Measurements from ENCODE around the gene MIEF1. TPM values are rescaled to one million over a fixed set of nuclear protein-coding genes. Genes with fewer than 3 reads are reported as not detected.

The MIEF1 gene
- total RNA-seq, 2 donors from 2014 or later, result 14.4 to 22.1 TPM

DNA sequence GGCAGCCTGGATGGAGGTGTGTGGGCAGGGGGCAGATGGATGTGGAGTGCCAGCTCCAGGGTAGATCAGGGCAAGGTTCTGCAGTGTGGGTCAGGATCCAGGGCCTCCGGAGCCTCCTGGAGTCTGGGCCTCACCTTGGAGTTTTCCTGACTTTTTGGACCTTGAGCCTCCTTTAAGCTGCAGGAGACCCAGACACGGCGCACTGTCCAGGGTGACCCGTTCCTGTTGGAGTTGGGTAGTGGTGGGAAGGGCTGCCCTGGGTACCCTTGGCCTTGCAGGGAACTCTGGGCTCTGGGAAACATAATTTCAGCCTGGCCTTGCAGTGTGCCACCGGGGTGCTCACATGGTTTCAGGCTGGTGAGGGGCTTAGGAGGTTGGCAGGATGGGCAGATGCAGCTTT is 28.2 kb upstream of the MIEF1 start:
- TF ChIP-seq, protein P1, sequence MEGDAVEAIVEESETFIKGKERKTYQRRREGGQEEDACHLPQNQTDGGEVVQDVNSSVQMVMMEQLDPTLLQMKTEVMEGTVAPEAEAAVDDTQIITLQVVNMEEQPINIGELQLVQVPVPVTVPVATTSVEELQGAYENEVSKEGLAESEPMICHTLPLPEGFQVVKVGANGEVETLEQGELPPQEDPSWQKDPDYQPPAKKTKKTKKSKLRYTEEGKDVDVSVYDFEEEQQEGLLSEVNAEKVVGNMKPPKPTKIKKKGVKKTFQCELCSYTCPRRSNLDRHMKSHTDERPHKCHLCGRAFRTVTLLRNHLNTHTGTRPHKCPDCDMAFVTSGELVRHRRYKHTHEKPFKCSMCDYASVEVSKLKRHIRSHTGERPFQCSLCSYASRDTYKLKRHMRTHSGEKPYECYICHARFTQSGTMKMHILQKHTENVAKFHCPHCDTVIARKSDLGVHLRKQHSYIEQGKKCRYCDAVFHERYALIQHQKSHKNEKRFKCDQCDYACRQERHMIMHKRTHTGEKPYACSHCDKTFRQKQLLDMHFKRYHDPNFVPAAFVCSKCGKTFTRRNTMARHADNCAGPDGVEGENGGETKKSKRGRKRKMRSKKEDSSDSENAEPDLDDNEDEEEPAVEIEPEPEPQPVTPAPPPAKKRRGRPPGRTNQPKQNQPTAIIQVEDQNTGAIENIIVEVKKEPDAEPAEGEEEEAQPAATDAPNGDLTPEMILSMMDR (IDR thresholded peaks at IDR 0.05), result no peak
- H3K36me3 ChIP-seq, result no peaks in the 10 kb centered on the region
- peak overlapping the region in 1 of 2 donors; percentile 7 for H3K27ac ChIP-seq

DNA sequence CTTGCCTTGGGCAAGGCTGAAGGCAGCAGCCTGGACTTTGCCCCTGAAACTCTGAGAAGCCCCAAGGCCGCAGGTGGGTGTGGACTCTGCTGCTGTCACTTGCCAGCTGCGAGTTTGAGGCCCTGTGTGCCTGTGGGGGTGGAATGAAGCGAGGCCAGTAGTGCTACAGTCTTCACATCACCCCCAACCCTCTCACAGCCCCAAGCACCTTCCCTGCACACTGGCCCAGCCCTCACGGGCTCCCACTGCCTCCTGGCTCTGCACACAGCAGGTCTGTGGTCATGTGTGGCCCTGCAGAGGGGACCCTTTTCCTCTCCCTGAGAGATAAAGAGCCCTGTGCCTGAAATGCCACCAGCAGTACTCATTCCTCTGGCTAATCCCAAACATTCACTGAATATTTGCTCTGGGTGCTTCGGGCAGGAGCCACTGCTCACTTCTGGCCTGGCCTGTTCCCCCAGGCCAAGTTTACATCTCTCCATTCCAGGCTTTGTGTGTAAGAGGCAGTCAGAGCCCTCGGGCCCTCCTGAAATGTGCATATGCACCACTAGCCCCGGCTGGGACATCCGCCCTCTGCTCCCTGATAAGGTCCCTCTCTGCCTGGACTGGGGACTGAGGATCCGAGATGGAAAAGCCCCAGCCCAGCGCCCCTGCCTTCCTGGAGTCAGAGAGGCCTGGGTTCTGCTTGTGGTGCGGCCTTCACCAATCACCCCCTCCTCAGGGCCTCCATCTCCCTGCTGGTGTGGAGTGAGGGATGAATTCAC is 27.6 kb upstream of the MIEF1 start:
- TF ChIP-seq, protein P1 (IDR thresholded peaks at IDR 0.05), result no peak
- Histone ChIP-seq H3K4me1 (peaks cover 0 to 59% of the 10 kb centered on the region in 2 donors), H3K27ac (peak overlapping the region in 1 of 2 donors; percentile 7), H3K4me3 (no peak overlapping the region), H3K9me3 (no peaks in the 10 kb centered on the region), H3K27me3 (no peaks in the 10 kb centered on the region), H3K36me3 (no peaks in the 10 kb centered on the region)
- no peak for DNase-seq (ENCODE audit: low spot score)

More for the DNA sequence above, 28.2 kb upstream of the MIEF1 start:
- no peak for DNase-seq (ENCODE audit: low spot score)
- H3K9me3 ChIP-seq, result no peaks in the 10 kb centered on the region
- no peak overlapping the region for H3K4me3 ChIP-seq
- no peaks in the 10 kb centered on the region for H3K27me3 ChIP-seq
- H3K4me1 ChIP-seq, result peaks cover 0 to 62% of the 10 kb centered on the region in 2 donors

DNA sequence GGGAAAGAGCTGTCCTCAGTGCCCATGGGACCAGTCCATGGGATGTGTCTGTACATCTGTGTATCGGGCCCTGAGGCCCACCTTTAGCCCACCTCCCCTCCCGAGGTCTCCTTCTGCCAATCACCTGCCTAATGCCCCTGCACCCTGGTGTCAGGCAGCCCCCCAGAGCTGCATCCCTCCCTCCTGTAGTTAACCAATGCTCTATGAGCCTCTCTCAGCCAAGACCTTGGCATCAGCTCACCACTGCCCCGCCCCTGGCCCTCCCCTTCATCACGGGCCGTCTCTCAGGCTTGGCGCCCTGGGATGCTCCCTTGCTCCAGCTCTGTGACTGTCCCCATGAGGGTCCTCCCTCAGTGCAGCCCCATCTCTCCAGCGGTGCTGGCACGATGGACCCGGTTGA is 26.8 kb upstream of the MIEF1 start:
- peaks cover 0 to 51% of the 10 kb centered on the region in 2 donors for H3K4me1 ChIP-seq
- no peaks in the 10 kb centered on the region for H3K27me3 ChIP-seq
- no peak for DNase-seq (ENCODE audit: low spot score)
- no peak overlapping the region for H3K4me3 ChIP-seq
- TF ChIP-seq, protein P1 (IDR thresholded peaks at IDR 0.05), result no peak
- H3K27ac ChIP-seq, result peak overlapping the region in 1 of 2 donors; percentile 7
- no peaks in the 10 kb centered on the region for H3K9me3 ChIP-seq
- H3K36me3 ChIP-seq, result no peaks in the 10 kb centered on the region

DNA sequence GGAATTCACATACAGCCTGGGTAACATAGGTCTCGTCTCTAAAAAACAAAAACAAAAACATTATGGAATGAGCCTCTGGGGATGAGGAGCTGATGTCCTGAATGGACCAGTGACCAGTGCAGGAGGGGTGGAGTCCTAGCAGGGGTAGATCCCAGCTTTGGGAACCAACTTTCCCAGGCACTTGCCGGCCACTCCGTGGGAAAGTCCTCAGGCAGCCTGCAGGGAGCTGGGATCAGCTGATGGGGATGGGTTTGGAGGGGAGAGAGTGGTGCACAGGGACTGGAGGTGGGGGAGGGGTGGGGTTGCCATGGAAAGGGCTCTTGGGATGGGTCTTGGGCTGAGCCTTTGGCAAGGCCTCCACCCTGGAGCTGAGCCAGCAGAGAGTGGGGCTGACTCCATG is 26.2 kb upstream of the MIEF1 start:
- Histone ChIP-seq H3K9me3 (no peaks in the 10 kb centered on the region), H3K4me3 (no peak overlapping the region), H3K4me1 (peaks cover 0 to 46% of the 10 kb centered on the region in 2 donors), H3K36me3 (no peaks in the 10 kb centered on the region), H3K27me3 (no peaks in the 10 kb centered on the region), H3K27ac (no peak overlapping the region)
- DNase-seq (ENCODE audit: low spot score), result no peak
- TF ChIP-seq, protein P1 (IDR thresholded peaks at IDR 0.05), result no peak

DNA sequence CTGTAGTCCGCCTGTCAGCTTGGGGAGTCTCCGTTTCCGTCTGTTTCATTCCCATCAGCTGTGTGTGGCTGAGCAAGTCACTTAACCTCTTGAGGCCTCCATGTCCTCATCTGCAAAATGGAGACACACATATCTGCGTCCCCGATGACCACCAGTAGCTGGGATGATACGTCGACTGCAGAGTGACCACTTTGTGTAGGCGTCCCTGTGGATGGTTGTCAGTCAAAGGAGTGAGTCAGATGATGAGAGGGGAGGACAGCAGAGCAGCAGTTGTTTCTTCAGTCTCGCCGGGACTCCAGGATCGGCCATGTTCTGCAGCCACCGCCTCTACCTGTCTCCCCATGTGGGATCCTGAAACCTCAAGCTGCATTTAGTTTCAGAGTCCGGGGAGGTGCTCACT is 25.4 kb upstream of the MIEF1 start:
- TF ChIP-seq, protein P1 (IDR thresholded peaks at IDR 0.05), result no peak
- DNase-seq (ENCODE audit: low spot score), result no peak
- Histone ChIP-seq H3K9me3 (no peaks in the 10 kb centered on the region), H3K36me3 (no peaks in the 10 kb centered on the region), H3K27ac (no peak overlapping the region), H3K4me1 (peaks cover 0 to 38% of the 10 kb centered on the region in 2 donors), H3K27me3 (no peaks in the 10 kb centered on the region), H3K4me3 (no peak overlapping the region)
